WTC11 (cell line): Measurements from ENCODE around the gene PALM2AKAP2. TPM values are rescaled to one million over a fixed set of nuclear protein-coding genes. Genes with fewer than 3 reads are reported as not detected.

Experiments used
- ATAC-seq: fragments of 200-7000 bp; cut with Tn5 transposase; 2 replicates; pipeline ENCODE4 v1.10.0; 2021; ENCODE audit warnings: mild to moderate bottlenecking, moderate library complexity
- CTCF ChIA-PET: fragments of 300-600 bp; sonication (Branson Sonifier 250); formaldehyde crosslinking; loops from one replicate; lab custom pipeline; 2021; ENCODE audit warnings: antibody characterized with exemption; lab: Charles Lee
- POLR2A ChIA-PET: fragments of 350-600 bp; sonication (Branson Sonifier 250); formaldehyde crosslinking; loops from one replicate; lab custom pipeline; 2021; ENCODE audit warnings: antibody characterized with exemption; lab: Charles Lee
- DNase-seq: peaks from one replicate; pipeline ENCODE4 v3.0.0; 2021; ENCODE audit warnings: low spot score
- H3K27ac Mint-ChIP-seq: 2 replicates; pipeline ENCODE4 v1.8.0; 2021; ENCODE audit warnings: mixed read lengths
- H3K27me3 Mint-ChIP-seq: 2 replicates; pipeline ENCODE4 v1.8.0; 2021; ENCODE audit warnings: low read depth, mild to moderate bottlenecking, moderate library complexity, mixed read lengths
- H3K36me3 Mint-ChIP-seq: 2 replicates; pipeline ENCODE4 v1.8.0; 2021; ENCODE audit warnings: mixed read lengths
- H3K4me1 Mint-ChIP-seq: 2 replicates; pipeline ENCODE4 v1.8.0; 2022; ENCODE audit warnings: mixed read lengths
- H3K4me3 Mint-ChIP-seq: 2 replicates; pipeline ENCODE4 v1.8.0; 2021; ENCODE audit warnings: mild to moderate bottlenecking, moderate library complexity, mixed read lengths
- H3K9me3 Mint-ChIP-seq: 2 replicates; pipeline ENCODE4 v1.8.0; 2021; ENCODE audit warnings: mixed read lengths
- AFF4 ChIP-seq: sonication (generic); formaldehyde crosslinking; IDR thresholded peaks from 2 replicates; pipeline ENCODE4 v1.8.1; 2023; ENCODE audit warnings: mild to moderate bottlenecking, missing genetic modification reagents, borderline replicate concordance
- ELF4 ChIP-seq: sonication (generic); formaldehyde crosslinking; IDR thresholded peaks from 2 replicates; pipeline ENCODE4 v1.8.1; 2022; ENCODE audit warnings: low read depth, mild to moderate bottlenecking, moderate library complexity, missing genetic modification reagents
- FOXJ3 ChIP-seq: sonication (generic); formaldehyde crosslinking; IDR thresholded peaks from 2 replicates; pipeline ENCODE4 v1.9.0; 2021; ENCODE audit warnings: missing genetic modification reagents, mild to moderate bottlenecking, borderline replicate concordance
- HMGXB4 ChIP-seq: sonication (generic); formaldehyde crosslinking; IDR thresholded peaks from 2 replicates; pipeline ENCODE4 v1.8.1; 2023; ENCODE audit warnings: mild to moderate bottlenecking, moderate library complexity, missing genetic modification reagents
- IRF2 ChIP-seq: sonication (generic); formaldehyde crosslinking; IDR thresholded peaks from 2 replicates; pipeline ENCODE4 v1.8.0; 2022; ENCODE audit warnings: low read depth, missing genetic modification reagents, borderline replicate concordance
- JAZF1 ChIP-seq: fragments of 250-450 bp; sonication (Bioruptor Pico); IDR thresholded peaks from 2 replicates; pipeline ENCODE4 v1.9.0; 2021; ENCODE audit warnings: moderate library complexity, mild to moderate bottlenecking, inconsistent platforms
- MXD4 ChIP-seq: fragments of 250-450 bp; sonication (Bioruptor Pico); IDR thresholded peaks from 2 replicates; pipeline ENCODE4 v1.8.0; 2021; ENCODE audit warnings: mild to moderate bottlenecking, moderate library complexity, borderline replicate concordance
- PRRX2 ChIP-seq: fragments of 250-450 bp; sonication (Bioruptor Pico); IDR thresholded peaks from 2 replicates; pipeline ENCODE4 v1.8.0; 2021; ENCODE audit warnings: mild to moderate bottlenecking
- RORB ChIP-seq: fragments of 250-450 bp; sonication (Bioruptor Pico); IDR thresholded peaks from 2 replicates; pipeline ENCODE4 v1.9.0; 2021; ENCODE audit warnings: mild to moderate bottlenecking
- SOX15 ChIP-seq: fragments of 250-450 bp; sonication (Bioruptor Pico); IDR thresholded peaks from 2 replicates; pipeline ENCODE4 v1.9.0; 2021; ENCODE audit warnings: mild to moderate bottlenecking
- SP1 ChIP-seq: sonication (generic); formaldehyde crosslinking; conservative IDR thresholded peaks from 2 replicates; pipeline ENCODE4 v1.8.1; 2022; ENCODE audit warnings: missing genetic modification reagents
- STAT6 ChIP-seq: sonication (generic); formaldehyde crosslinking; conservative IDR thresholded peaks from 2 replicates; pipeline ENCODE4 v1.8.1; 2023; ENCODE audit warnings: mild to moderate bottlenecking, low read depth, missing genetic modification reagents, moderate library complexity
- TP53 ChIP-seq: sonication (generic); formaldehyde crosslinking; IDR thresholded peaks from 2 replicates; pipeline ENCODE4 v1.8.1; 2023; ENCODE audit warnings: mild to moderate bottlenecking, missing genetic modification reagents
- ZNF138 ChIP-seq: sonication (generic); formaldehyde crosslinking; conservative IDR thresholded peaks from 2 replicates; pipeline ENCODE4 v1.8.1; 2022; ENCODE audit warnings: mild to moderate bottlenecking, moderate library complexity, missing genetic modification reagents
- ZNF219 ChIP-seq: sonication (generic); formaldehyde crosslinking; IDR thresholded peaks from 2 replicates; pipeline ENCODE4 v1.8.0; 2023; ENCODE audit warnings: missing genetic modification reagents, mild to moderate bottlenecking, borderline replicate concordance
- ZNF671 ChIP-seq: fragments of 250-450 bp; sonication (Bioruptor Pico); IDR thresholded peaks from 2 replicates; pipeline ENCODE4 v1.8.0; 2021; ENCODE audit warnings: mild to moderate bottlenecking
- total RNA-seq: library from RNA; stranded (reverse); gene quantifications from 3 replicates; pipeline ENCODE4 v1.2.3, GENCODE V29; 2021
- TF ChIP-seq, protein P1 (sequence below): sonication (generic); formaldehyde crosslinking; IDR thresholded peaks from 2 replicates; pipeline ENCODE4 v1.8.1; 2022; ENCODE audit warnings: low read depth, missing genetic modification reagents, borderline replicate concordance
- TF ChIP-seq, protein P2 (sequence below): sonication (generic); formaldehyde crosslinking; IDR thresholded peaks from 2 replicates; pipeline ENCODE4 v1.8.0; 2023; ENCODE audit warnings: missing genetic modification reagents, mild to moderate bottlenecking, borderline replicate concordance

Gene PALM2AKAP2
- total RNA-seq, 1 experiment from 2014 or later = 7.0 TPM

GRCh38 chr9:109743696-109744095 is 36.3 kb upstream of the PALM2AKAP2 start:
- Mint-ChIP-seq H3K27me3 (no peaks in the 10 kb centered on the region), H3K27ac (no peak overlapping the region), H3K4me3 (no peak overlapping the region), H3K9me3 (no peaks in the 10 kb centered on the region), H3K36me3 (no peaks in the 10 kb centered on the region), H3K4me1 (peaks cover 17% of the 10 kb centered on the region)
- ChIA-PET POLR2A (no interaction called here), CTCF (interaction anchor here (0.5 to 1.0 kb wide), 3 partner anchors 8 to 89 kb away, joined by 3 to 4 read pairs (median 4); no protein-coding TSS in a partner anchor)
- no peak for DNase-seq
- no peak for TF ChIP-seq FOXJ3
- TF ChIP-seq SP1 (CRISPR knock-in tag) = no peak
- TF ChIP-seq RORB (CRISPR knock-in tag) = no peak
- TF ChIP-seq PRRX2 (CRISPR knock-in tag) = no peak
- TF ChIP-seq TP53 = no peak
- no peak for TF ChIP-seq ZNF219 (CRISPR knock-in tag)
- no peak for TF ChIP-seq ELF4
- TF ChIP-seq, protein P1, sequence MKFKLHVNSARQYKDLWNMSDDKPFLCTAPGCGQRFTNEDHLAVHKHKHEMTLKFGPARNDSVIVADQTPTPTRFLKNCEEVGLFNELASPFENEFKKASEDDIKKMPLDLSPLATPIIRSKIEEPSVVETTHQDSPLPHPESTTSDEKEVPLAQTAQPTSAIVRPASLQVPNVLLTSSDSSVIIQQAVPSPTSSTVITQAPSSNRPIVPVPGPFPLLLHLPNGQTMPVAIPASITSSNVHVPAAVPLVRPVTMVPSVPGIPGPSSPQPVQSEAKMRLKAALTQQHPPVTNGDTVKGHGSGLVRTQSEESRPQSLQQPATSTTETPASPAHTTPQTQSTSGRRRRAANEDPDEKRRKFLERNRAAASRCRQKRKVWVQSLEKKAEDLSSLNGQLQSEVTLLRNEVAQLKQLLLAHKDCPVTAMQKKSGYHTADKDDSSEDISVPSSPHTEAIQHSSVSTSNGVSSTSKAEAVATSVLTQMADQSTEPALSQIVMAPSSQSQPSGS (CRISPR knock-in tag) = no peak
- TF ChIP-seq STAT6 (CRISPR knock-in tag) = no peak
- no peak for TF ChIP-seq AFF4 (CRISPR knock-in tag)
- no peak for TF ChIP-seq JAZF1 (CRISPR knock-in tag)
- no peak for TF ChIP-seq SOX15 (CRISPR knock-in tag)
- TF ChIP-seq HMGXB4 (CRISPR knock-in tag) = no peak
- TF ChIP-seq, protein P2, sequence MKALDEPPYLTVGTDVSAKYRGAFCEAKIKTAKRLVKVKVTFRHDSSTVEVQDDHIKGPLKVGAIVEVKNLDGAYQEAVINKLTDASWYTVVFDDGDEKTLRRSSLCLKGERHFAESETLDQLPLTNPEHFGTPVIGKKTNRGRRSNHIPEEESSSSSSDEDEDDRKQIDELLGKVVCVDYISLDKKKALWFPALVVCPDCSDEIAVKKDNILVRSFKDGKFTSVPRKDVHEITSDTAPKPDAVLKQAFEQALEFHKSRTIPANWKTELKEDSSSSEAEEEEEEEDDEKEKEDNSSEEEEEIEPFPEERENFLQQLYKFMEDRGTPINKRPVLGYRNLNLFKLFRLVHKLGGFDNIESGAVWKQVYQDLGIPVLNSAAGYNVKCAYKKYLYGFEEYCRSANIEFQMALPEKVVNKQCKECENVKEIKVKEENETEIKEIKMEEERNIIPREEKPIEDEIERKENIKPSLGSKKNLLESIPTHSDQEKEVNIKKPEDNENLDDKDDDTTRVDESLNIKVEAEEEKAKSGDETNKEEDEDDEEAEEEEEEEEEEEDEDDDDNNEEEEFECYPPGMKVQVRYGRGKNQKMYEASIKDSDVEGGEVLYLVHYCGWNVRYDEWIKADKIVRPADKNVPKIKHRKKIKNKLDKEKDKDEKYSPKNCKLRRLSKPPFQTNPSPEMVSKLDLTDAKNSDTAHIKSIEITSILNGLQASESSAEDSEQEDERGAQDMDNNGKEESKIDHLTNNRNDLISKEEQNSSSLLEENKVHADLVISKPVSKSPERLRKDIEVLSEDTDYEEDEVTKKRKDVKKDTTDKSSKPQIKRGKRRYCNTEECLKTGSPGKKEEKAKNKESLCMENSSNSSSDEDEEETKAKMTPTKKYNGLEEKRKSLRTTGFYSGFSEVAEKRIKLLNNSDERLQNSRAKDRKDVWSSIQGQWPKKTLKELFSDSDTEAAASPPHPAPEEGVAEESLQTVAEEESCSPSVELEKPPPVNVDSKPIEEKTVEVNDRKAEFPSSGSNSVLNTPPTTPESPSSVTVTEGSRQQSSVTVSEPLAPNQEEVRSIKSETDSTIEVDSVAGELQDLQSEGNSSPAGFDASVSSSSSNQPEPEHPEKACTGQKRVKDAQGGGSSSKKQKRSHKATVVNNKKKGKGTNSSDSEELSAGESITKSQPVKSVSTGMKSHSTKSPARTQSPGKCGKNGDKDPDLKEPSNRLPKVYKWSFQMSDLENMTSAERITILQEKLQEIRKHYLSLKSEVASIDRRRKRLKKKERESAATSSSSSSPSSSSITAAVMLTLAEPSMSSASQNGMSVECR (CRISPR knock-in tag) = no peak
- no peak for TF ChIP-seq ZNF671 (CRISPR knock-in tag)
- no peak for TF ChIP-seq ZNF138 (CRISPR knock-in tag)
- no peak for TF ChIP-seq IRF2 (CRISPR knock-in tag)
- no peak for TF ChIP-seq MXD4 (CRISPR knock-in tag)
- no peak for ATAC-seq
